GM19239 (cell line): ENCODE results near the gene DECR2.

Experiments
- DNase-seq: peaks from one replicate; pipeline ENCODE4 v3.0.0; 2011; ENCODE audit warnings: low spot score; ENCODE audit not compliant: insufficient read length
- FAIRE-seq: peaks from 2 replicates; lab custom pipeline; 2011; peaks lifted over from hg19 to GRCh38; lab: Jason Lieb, UNC

DECR2 gene

DNA sequence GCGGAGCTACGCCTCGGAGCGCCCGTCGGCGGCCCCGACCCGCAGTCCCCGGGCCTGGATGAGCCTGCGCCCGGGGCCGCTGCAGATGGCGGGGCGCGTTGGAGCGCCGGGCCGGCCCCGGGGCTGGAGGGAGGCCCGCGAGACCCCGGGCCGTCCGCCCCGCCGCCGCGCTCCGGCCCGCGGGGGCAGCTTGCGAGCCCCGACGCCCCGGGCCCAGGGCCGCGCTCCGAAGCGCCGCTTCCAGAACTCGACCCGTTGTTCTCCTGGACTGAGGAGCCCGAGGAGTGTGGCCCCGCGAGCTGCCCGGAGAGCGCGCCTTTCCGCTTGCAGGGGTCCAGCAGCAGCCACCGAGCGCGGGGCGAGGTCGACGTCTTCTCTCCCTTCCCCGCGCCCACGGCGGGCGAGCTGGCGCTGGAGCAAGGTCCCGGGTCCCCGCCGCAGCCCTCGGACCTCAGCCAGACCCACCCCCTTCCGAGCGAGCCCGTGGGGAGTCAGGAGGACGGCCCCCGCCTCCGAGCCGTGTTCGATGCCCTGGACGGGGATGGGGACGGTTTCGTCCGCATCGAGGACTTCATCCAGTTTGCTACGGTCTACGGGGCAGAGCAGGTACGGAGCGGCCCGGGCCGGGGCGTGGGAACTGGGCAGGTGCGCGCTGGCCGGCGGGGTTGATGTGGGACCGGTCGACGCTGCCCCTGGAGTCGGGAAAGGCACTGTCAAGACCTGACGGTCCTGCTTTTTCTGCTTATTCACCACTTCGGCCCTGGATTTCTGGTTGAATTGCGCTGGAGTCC lies 24.6 kb downstream of the DECR2 start:
- FAIRE-seq (no peak), DNase-seq (peak; percentile 45)

DNA sequence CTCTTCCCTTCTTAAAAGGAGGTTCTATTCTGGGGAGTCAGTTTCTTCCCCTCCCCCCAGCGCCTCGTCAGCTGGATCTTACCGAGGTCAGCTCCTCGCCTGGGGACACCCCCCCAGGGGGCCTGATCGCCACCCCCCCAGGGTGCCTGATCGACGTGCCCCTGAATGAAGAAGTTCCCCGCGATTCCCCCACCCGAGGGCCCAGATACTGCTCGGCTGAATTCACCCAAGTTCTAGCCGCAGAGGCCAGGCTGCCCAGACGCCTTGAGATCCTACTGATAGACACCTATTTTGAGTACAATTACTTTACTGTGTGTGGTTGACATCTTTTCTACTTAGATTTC lies 25.2 kb downstream of the DECR2 start:
- FAIRE-seq = no peak
- DNase-seq = no peak

DNA sequence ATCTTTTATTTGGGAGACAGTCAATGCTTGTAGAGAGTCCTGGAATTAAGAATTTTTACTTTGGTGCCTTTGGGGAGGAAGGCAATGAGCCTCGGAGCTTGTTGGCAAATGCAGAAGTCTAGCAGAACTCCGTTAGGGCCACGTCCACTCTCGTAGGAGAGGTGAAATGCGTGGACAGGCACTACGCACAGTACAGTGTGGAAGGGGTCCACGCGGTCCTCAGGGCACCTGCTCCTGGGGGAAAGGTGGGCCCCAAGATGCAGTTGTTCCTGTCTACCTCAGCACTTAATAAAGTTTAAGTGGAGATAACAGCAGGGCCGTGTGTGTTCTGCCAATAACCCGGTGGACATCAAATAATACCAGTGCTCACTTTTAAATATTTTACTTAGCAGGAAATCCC lies 25.6 kb downstream of the DECR2 start:
- FAIRE-seq = no peak

DNA sequence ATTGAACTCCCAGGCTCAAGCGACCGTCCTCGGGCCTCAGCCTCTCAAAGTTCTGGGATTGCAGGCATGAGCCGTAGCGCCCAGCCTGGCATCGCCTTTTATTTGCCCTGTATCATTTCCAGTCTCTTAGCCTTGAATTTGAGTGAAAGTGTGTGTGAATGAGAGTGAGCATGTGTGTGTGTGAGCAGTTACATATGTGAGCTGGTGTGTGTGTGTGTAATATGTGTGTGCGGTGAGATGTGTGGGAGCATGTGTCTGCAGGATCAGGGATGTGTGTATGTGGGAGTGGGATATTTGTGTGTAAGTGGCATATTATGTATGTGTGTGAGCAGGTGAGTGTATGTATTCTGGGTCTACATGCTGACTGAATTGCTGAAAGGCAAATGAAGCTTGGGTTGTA lies 29.2 kb downstream of the DECR2 start:
- no peak for FAIRE-seq

More for the DNA sequence above, 25.6 kb downstream of the DECR2 start:
- DNase-seq = no peak

DNA sequence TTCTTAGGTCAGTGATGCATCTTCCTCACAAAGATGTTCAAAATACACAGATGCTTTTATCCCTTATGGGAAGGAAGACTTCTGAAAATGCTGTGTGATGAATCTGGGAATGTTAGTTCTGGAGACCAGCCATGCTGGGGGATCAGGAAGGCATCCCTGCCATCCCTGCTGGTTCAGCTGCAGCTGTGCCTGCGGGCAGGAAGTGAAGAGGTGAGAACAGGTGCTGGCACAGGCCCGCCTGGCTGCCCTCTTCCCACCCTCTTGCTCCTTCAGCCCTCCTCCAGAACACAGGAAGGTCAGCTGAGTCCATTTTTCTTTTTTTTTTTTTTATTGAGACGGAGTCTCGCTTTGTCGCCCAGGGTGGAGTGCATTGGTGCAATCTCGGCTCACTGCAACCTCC lies 38.9 kb downstream of the DECR2 start:
- DNase-seq (no peak), FAIRE-seq (no peak)

More for the DNA sequence above, 29.2 kb downstream of the DECR2 start:
- DNase-seq = no peak

DNA sequence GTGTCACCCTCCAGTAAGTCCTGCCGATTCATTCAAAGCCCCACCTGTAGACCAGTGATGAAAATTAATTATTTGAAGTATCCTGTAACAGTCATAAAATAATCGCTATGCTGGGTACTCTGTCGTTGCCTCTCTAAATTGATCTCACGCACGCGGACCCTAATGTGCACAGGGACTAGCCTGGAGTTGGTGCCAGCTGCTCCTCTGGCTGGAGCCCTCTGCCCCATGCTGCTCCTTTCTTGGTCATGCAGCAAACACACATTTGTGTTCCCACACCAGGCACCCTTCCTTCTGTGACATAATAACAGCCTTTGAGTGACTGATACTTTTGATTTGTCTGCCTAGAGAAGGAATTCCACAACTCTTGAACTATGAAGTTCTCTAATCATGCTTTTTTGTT lies 39.8 kb downstream of the DECR2 start:
- no peak for DNase-seq

DNA sequence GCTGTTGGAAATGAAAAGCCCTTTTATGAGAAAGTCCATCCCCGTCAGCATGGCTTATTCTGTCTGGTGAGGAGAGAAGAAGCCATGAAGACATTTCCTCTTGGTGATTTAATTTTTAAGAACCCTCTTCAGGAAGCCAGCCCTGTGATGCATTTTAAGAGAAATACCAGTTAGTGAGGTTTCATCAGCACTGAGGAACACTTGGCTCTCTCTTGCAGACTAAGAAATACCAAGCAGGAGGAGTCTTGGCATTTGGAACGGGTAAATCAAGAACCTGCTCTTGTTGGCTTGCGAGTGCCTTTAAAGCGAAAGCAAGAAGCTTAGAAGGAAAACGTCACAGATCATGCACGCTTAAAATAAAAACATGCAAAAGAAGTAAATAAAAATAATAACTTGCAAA lies 41.3 kb downstream of the DECR2 start:
- no peak for DNase-seq
- no peak for FAIRE-seq

More for the DNA sequence above, 39.8 kb downstream of the DECR2 start:
- no peak for FAIRE-seq

DNA sequence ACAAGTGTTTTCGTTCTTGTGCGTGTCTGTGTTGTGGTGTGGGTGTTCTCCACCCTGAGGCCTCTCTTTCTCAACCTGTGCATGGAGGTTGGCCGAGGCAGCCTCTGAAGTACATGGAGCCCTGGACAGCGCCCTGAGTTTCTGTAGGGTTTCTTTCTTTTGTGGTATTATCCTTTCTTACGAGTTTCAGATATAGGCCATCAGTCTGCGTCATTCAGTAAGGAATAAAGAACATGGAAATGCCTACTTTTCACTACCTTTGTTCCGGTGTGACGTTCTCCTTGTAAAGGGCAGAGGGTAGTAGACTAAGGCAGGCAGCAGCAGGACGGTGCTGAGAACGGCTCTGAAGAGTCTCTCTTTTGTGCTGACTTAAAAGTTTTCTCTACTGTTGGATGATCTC lies 42.3 kb downstream of the DECR2 start:
- DNase-seq (no peak), FAIRE-seq (no peak)

DNA sequence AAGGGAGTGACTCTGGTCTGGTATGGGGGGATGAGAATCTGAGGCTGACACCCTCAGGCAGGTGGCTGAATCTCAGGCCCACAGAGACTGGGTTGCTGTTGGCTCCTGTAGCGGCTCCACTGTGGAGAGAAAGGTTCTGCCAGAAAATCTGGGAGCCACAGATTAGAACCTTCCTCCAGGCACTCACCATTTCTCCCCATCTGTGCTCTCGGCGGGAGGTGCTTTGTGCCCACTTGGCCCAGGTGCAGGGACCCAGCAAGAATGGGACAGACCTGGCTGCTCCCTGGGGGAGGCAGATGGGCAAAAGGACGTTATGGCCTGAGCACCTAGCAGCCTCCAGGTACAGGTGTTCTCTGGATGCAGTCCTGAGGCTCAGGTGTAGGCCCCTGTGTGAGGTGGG lies 43.9 kb downstream of the DECR2 start:
- no peak for DNase-seq
- no peak for FAIRE-seq

DNA sequence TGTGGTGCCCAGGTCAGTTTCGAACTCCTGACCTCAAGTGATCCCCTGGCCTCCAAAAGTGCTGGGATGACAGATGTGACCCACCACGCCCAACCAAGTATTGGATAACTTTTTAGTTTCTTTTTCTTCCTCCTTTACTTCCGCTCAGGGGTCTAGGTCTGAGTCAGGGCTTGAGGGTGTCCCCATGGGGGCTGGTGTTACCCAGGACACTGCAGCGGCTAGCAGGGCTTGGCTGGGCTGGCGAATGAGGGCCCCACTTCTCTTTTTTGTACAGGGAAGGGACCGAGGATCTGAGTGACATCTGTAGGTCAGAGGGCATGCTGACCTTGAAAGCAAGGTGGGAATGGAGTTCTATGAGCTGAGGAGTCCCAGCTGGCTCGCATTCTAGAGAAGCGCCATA lies 48.7 kb downstream of the DECR2 start:
- no peak for FAIRE-seq
- peak; percentile 56 for DNase-seq

DNA sequence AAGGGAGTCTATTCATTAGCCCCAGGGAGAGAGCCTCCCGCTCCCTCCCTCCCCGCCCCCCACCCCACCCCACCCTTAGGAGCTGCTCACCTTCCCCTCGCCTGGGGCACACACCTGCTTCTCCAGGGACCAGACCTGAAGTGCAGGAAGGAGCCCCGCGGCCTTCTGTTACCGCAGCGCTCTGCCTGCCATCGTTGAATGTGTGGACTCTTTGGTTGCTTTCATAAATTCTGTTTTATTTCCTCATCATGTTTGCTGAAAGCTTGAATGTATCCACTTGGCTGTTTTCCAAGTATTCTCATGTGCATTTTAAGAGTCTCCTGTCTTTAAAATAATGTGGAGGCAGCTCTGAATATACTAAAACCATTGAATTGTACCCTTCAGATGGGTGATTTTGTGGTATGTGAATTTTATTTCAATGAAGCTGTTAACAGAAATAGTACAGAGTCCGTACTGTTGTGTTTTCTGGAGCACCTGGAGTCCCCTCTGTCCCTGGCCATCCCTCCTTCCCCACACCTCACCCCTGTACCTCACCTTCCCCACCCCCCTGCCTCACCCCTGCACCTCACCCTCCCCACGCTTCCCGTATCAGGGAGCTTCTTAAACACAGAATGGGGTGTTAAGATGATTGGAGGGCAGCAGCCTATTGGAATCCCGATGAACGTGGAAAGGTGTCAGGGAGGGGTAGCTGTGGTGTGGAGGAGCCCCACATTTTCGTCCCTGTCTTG lies 49.3 kb downstream of the DECR2 start:
- DNase-seq (no peak), FAIRE-seq (no peak)

DNA sequence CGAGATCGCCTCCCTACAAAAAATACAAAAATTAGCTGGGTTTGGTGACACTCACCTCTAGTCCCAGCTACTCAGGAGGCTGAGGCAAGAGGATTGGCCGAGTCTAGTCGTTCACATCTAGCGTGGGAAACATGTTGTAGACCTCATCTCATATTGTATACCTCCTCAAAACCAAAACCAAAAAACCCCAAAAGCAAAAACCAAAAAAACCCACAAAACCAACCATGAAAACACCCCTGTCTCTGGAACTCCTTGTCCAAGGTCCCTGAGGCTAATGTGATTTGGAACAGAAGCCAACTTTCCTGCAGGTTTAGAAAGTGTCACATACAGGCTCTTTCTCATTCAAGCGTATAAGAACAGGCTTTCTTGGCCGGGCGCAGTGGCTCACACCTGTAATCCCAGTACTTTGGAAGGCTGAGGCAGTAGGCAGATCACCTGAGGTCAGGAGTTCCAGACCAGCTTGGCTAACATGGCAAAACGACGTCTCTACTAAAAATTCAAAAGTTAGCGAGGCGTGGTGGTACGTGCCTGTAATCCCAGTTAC lies 52.8 kb downstream of the DECR2 start:
- DNase-seq (no peak), FAIRE-seq (no peak)

DNA sequence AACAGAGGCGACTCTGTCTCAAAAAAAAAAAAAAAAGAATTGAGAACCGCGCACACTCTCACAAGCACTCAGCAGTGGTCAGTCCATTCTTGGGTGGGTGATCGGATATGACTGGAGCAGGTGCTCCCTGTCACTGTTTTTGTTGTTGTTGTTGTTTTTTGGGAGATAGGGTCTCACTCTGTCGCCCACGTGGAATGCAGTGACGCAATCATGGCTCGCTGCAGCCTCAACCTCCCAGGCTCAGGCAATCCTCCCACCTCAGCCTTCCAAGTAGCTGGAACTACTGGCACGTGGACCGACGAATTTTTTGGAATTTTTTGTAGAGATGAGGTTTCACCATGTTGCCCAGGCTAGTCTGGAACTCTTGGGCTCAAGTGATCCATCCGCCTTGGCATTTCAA lies 53.8 kb downstream of the DECR2 start:
- FAIRE-seq (no peak), DNase-seq (no peak)

DNA sequence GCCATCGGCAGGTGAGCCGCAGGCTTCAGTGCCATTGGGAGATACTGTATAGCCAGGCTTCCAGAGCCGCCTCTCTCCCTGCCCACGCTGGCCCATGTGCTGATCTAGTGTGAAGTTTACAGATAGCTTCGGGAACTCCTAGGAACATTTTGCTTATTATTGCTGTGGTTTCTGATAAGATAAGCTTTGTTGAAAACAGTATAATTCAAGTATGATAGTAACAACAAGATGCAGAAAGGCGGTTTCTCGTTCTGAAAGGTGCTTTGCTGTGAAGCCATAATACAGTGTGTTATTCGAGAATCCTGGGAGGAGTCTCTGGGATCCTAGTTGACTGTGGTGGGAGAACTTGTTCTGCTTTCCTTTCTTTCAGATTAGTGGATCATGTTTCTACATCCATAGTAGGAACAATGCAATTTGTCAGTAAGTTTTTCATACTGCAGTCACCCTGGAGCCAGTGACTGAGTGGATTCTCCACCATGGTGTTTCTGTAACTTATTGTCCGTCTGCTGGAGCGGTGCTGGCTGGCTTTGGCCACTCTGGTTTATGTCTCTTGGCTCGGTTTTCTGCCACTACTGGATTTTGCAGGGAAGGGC lies 55.3 kb downstream of the DECR2 start:
- DNase-seq (no peak), FAIRE-seq (no peak)

DNA sequence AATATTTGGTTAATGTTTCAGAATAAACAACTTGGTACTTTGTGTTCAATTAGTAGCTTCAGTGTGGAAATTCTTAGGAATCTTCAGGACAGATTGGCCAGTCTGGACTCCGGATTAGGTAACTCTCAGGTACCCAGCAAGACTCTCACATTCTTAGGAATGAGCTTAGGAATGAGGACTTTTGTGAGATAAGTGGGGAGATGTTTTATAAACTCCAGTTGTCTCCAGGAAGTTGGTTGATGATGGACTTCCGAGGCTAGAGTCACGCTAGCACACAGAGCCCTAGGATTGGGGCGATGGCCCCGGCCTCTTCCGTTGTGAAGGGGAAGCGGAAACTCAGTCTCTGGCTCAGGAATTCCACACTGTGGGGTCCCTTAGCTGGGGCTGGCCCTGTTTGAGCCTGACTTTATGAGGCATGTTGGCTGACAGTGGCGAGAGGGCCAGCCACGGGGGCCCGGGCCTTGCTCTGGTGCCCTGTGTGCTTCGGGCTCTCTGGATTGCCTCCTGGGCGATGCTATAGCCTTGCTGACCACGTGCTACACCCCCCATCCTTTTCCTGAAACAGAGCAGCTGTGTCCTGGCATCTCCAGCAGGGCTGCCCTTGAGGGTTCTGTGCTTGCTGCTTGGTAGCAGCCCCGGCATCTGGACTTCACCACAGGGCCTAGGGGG lies 56.2 kb downstream of the DECR2 start:
- FAIRE-seq = no peak
- no peak for DNase-seq

DNA sequence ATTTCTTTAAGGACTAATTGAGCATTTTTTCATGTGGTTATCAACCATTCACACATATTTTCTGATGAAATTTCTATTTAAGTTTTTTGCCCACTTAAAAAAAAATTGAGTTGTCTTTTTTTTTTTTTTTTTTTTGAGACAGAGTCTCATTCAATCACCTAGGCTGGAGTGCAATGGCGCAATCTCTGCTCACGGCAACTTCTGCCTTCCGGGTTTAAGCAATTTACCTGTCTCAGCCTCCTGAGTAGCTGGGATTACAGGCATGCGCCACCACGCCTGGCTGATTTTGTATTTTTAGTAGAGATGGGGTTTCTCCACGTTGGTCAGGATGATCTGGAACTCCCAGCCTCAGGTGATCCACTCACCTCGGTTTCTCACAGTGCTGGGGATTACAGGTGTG lies 58.1 kb downstream of the DECR2 start:
- DNase-seq (no peak), FAIRE-seq (no peak)

DNA sequence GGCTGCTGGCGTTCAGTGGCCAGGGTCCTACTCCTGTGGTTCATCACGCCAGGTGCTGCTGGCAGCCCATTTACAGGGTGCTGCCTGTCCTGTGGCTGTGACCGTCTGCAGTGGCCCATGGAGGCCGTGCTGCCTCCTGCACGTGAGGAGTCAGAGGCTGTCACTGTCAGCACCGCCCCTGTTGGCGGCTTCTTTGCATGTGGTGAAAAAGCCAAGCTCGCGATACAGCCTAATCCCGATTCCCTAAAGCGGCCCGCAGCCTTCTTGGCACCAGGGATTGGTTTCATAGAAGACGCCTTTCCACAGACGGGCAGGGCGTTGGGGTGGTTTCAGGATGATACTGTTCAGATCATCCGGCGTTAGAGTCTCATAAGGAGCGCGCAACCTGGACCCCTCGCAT lies 59.1 kb downstream of the DECR2 start:
- FAIRE-seq (no peak), DNase-seq (no peak)
